CD8-positive, alpha-beta memory T cell (primary cell): ENCODE measurements around the gene CACNA1D. TPM values are rescaled to one million over a fixed set of nuclear protein-coding genes. Genes with fewer than 3 reads are reported as not detected.
A peak's percentile ranks its signal among the peaks of the same experiment; 100 is the strongest.

Experiments used
- CTCF ChIA-PET: fragments of 350-600 bp; sonication (Branson Sonifier 250); formaldehyde crosslinking; loops from one replicate; lab custom pipeline; 2021; ENCODE audit warnings: antibody characterized with exemption; lab: Charles Lee
- POLR2A ChIA-PET: fragments of 350-600 bp; sonication (Branson Sonifier 250); formaldehyde crosslinking; loops from one replicate; lab custom pipeline; 2021; ENCODE audit warnings: antibody characterized with exemption; lab: Charles Lee
- DNase-seq, 5 donors: peaks; one replicate each; pipeline versions ENCODE4 v3.0.0 to v3.0.0-alpha.2; 2020 to 2022; ENCODE audit warnings: mixed read lengths in 1 of 5
- H3K27ac ChIP-seq: one replicate; pipeline ENCODE4 v1.7.0; 2013; ENCODE audit warnings: low read depth, mild to moderate bottlenecking, low read length, moderate library complexity
- H3K27me3 ChIP-seq: 2 replicates; pipeline ENCODE4 v1.7.0; 2013; ENCODE audit warnings: low read length, mild to moderate bottlenecking; ENCODE audit not compliant: insufficient read depth, poor library complexity, severe bottlenecking
- H3K36me3 ChIP-seq: 2 replicates; pipeline ENCODE4 v1.7.0; 2013; ENCODE audit warnings: mild to moderate bottlenecking, low read length, moderate library complexity; ENCODE audit not compliant: insufficient read depth
- H3K4me1 ChIP-seq: 2 replicates; pipeline ENCODE4 v1.7.0; 2013; ENCODE audit warnings: mild to moderate bottlenecking, low read length, moderate library complexity; ENCODE audit not compliant: insufficient read depth
- H3K4me3 ChIP-seq: 2 replicates; pipeline ENCODE4 v1.7.0; 2013; ENCODE audit warnings: mild to moderate bottlenecking, low read length
- H3K9me3 ChIP-seq: 2 replicates; pipeline ENCODE4 v1.7.0; 2013; ENCODE audit warnings: mild to moderate bottlenecking, low read length
- H3K27ac Mint-ChIP-seq, 8 donors: one replicate each; pipeline ENCODE4 v1.8.0; 2020 to 2021; ENCODE audit warnings: mixed read lengths in 8 of 8, mild to moderate bottlenecking in 6 of 8, inconsistent platforms in 3 of 8, moderate library complexity in 3 of 8
- H3K27me3 Mint-ChIP-seq, 2 donors: one replicate each; pipeline ENCODE4 v1.8.0; 2020 to 2021; ENCODE audit warnings: mixed read lengths in 2 of 2, mild to moderate bottlenecking in 1 of 2, moderate library complexity in 1 of 2
- H3K36me3 Mint-ChIP-seq, 3 donors: one replicate each; pipeline ENCODE4 v1.8.0; 2020 to 2021; ENCODE audit warnings: mixed read lengths in 3 of 3, inconsistent platforms in 1 of 3, mild to moderate bottlenecking in 1 of 3
- H3K4me1 Mint-ChIP-seq, 3 donors: one replicate each; pipeline ENCODE4 v1.8.0; 2020 to 2021; ENCODE audit warnings: mixed read lengths in 3 of 3, inconsistent platforms in 1 of 3, mild to moderate bottlenecking in 1 of 3
- H3K4me3 Mint-ChIP-seq, 7 donors: one replicate each; pipeline ENCODE4 v1.8.0; 2020 to 2021; ENCODE audit warnings: mixed read lengths in 7 of 7, mild to moderate bottlenecking in 6 of 7, moderate library complexity in 4 of 7, inconsistent platforms in 2 of 7
- H3K9me3 Mint-ChIP-seq, 5 donors: one replicate each; pipeline ENCODE4 v1.8.0; 2020 to 2022; ENCODE audit warnings: mixed read lengths in 5 of 5, mild to moderate bottlenecking in 3 of 5, moderate library complexity in 2 of 5, inconsistent platforms in 1 of 5
- polyA plus RNA-seq: library from polyadenylated mRNA; unstranded; fragments of 300-500 nt; fragmentation: Illumina TruSeq; gene quantifications from one replicate; pipeline ENCODE4 v1.2.3, GENCODE V29; 2021
- total RNA-seq, 2 experiments: library from RNA; stranded (reverse); gene quantifications; one replicate each; pipeline ENCODE4 v1.2.3, GENCODE V29; 2021

Gene CACNA1D
- total and polyA plus RNA-seq, 3 experiments from 2014 or later, result 0.02 to 0.78 (median 0.26) TPM

- no peak for DNase-seq
- no peaks in the 10 kb centered on the region for H3K9me3 Mint-ChIP-seq
- no peaks in the 10 kb centered on the region for H3K4me1 ChIP-seq
- CTCF ChIA-PET, result no interaction called here
- H3K27ac ChIP-seq, result no peak overlapping the region
- H3K27ac Mint-ChIP-seq, result no peak overlapping the region
- H3K27me3 Mint-ChIP-seq, result peaks cover 7 to 53% of the 10 kb centered on the region in 2 donors
- no peaks in the 10 kb centered on the region for H3K36me3 Mint-ChIP-seq
- POLR2A ChIA-PET, result no interaction called here
- H3K4me3 Mint-ChIP-seq, result no peak overlapping the region
- no peak overlapping the region for H3K4me3 ChIP-seq
- H3K4me1 Mint-ChIP-seq, result no peaks in the 10 kb centered on the region
- H3K36me3 ChIP-seq, result no peaks in the 10 kb centered on the region
- no peaks in the 10 kb centered on the region for H3K27me3 ChIP-seq
- H3K9me3 ChIP-seq, result no peaks in the 10 kb centered on the region
Observed at GRCh38 chr3:53672981-53673380, 178.6 kb downstream of the CACNA1D start.

GRCh38 chr3:53673722-53674350 is 179.4 kb downstream of the CACNA1D start:
- H3K27ac Mint-ChIP-seq, result no peak overlapping the region
- POLR2A ChIA-PET, result no interaction called here
- CTCF ChIA-PET, result no interaction called here

GRCh38 chr3:53674582-53674981 is 180.2 kb downstream of the CACNA1D start:
- no peaks in the 10 kb centered on the region for H3K9me3 Mint-ChIP-seq
- no peak overlapping the region for H3K27ac Mint-ChIP-seq
- no peaks in the 10 kb centered on the region for H3K9me3 ChIP-seq
- no peaks in the 10 kb centered on the region for H3K4me1 Mint-ChIP-seq
- no peak overlapping the region for H3K4me3 Mint-ChIP-seq
- H3K36me3 ChIP-seq, result no peaks in the 10 kb centered on the region
- H3K4me1 ChIP-seq, result no peaks in the 10 kb centered on the region
- POLR2A ChIA-PET, result no interaction called here
- no peaks in the 10 kb centered on the region for H3K36me3 Mint-ChIP-seq
- peaks cover 10 to 50% of the 10 kb centered on the region in 2 donors for H3K27me3 Mint-ChIP-seq
- H3K27ac ChIP-seq, result no peak overlapping the region
- CTCF ChIA-PET, result no interaction called here
- DNase-seq, result no peak
- no peak overlapping the region for H3K4me3 ChIP-seq
- no peaks in the 10 kb centered on the region for H3K27me3 ChIP-seq

More at GRCh38 chr3:53673722-53674350, 179.4 kb downstream of the CACNA1D start:
- no peaks in the 10 kb centered on the region for H3K4me1 ChIP-seq
- H3K9me3 Mint-ChIP-seq, result no peaks in the 10 kb centered on the region
- H3K36me3 Mint-ChIP-seq, result no peaks in the 10 kb centered on the region
- no peaks in the 10 kb centered on the region for H3K9me3 ChIP-seq
- H3K36me3 ChIP-seq, result no peaks in the 10 kb centered on the region
- no peaks in the 10 kb centered on the region for H3K4me1 Mint-ChIP-seq
- no peaks in the 10 kb centered on the region for H3K27me3 ChIP-seq
- H3K27me3 Mint-ChIP-seq, result peaks cover 10 to 50% of the 10 kb centered on the region in 2 donors
- H3K27ac ChIP-seq, result no peak overlapping the region
- no peak overlapping the region for H3K4me3 Mint-ChIP-seq
- H3K4me3 ChIP-seq, result no peak overlapping the region
- no peak for DNase-seq

GRCh38 chr3:53675022-53675697 is 180.7 kb downstream of the CACNA1D start:
- Histone ChIP-seq H3K36me3 (no peaks in the 10 kb centered on the region), H3K4me1 (no peaks in the 10 kb centered on the region), H3K4me3 (no peak overlapping the region), H3K27me3 (no peaks in the 10 kb centered on the region), H3K27ac (no peak overlapping the region), H3K9me3 (no peaks in the 10 kb centered on the region)
- H3K4me1 Mint-ChIP-seq, result no peaks in the 10 kb centered on the region
- H3K36me3 Mint-ChIP-seq, result no peaks in the 10 kb centered on the region
- ChIA-PET CTCF (no interaction called here), POLR2A (no interaction called here)
- H3K27me3 Mint-ChIP-seq, result peaks cover 10 to 48% of the 10 kb centered on the region in 2 donors
- H3K27ac Mint-ChIP-seq, result peak overlapping the region in 1 of 8 donors; percentile 23
- DNase-seq, result no peak
- H3K4me3 Mint-ChIP-seq, result no peak overlapping the region
- no peaks in the 10 kb centered on the region for H3K9me3 Mint-ChIP-seq

GRCh38 chr3:53675942-53676341 is 181.5 kb downstream of the CACNA1D start:
- no peaks in the 10 kb centered on the region for H3K4me1 ChIP-seq
- ChIA-PET CTCF (no interaction called here), POLR2A (no interaction called here)
- peaks cover 16 to 53% of the 10 kb centered on the region in 2 donors for H3K27me3 Mint-ChIP-seq
- no peaks in the 10 kb centered on the region for H3K9me3 ChIP-seq
- H3K36me3 Mint-ChIP-seq, result no peaks in the 10 kb centered on the region
- H3K36me3 ChIP-seq, result no peaks in the 10 kb centered on the region
- no peaks in the 10 kb centered on the region for H3K4me1 Mint-ChIP-seq
- no peaks in the 10 kb centered on the region for H3K27me3 ChIP-seq
- DNase-seq, result no peak
- H3K27ac ChIP-seq, result no peak overlapping the region
- H3K4me3 Mint-ChIP-seq, result no peak overlapping the region
- H3K4me3 ChIP-seq, result no peak overlapping the region
- no peak overlapping the region for H3K27ac Mint-ChIP-seq
- no peaks in the 10 kb centered on the region for H3K9me3 Mint-ChIP-seq

GRCh38 chr3:53677413-53677812 is 183.0 kb downstream of the CACNA1D start:
- CTCF ChIA-PET, result no interaction called here

GRCh38 chr3:53680028-53680427 is 185.6 kb downstream of the CACNA1D start:
- no peaks in the 10 kb centered on the region for H3K36me3 ChIP-seq
- H3K27ac ChIP-seq, result no peak overlapping the region
- H3K27me3 ChIP-seq, result peaks cover 3% of the 10 kb centered on the region
- H3K9me3 ChIP-seq, result no peaks in the 10 kb centered on the region
- Mint-ChIP-seq H3K27ac (no peak overlapping the region), H3K36me3 (no peaks in the 10 kb centered on the region), H3K27me3 (peaks cover 23 to 53% of the 10 kb centered on the region in 2 donors), H3K9me3 (no peaks in the 10 kb centered on the region), H3K4me1 (no peaks in the 10 kb centered on the region), H3K4me3 (no peak overlapping the region)
- ChIA-PET POLR2A (no interaction called here), CTCF (interaction anchor here (1.6 kb wide), 1 partner anchor 10 kb away, joined by 3 read pairs; no protein-coding TSS in a partner anchor)
- H3K4me3 ChIP-seq, result no peak overlapping the region
- no peak for DNase-seq
- no peaks in the 10 kb centered on the region for H3K4me1 ChIP-seq

More at GRCh38 chr3:53677413-53677812, 183.0 kb downstream of the CACNA1D start:
- POLR2A ChIA-PET, result no interaction called here
- H3K4me1 ChIP-seq, result no peaks in the 10 kb centered on the region
- H3K9me3 Mint-ChIP-seq, result no peaks in the 10 kb centered on the region
- no peaks in the 10 kb centered on the region for H3K9me3 ChIP-seq
- H3K4me1 Mint-ChIP-seq, result no peaks in the 10 kb centered on the region
- H3K27ac Mint-ChIP-seq, result no peak overlapping the region
- no peak overlapping the region for H3K27ac ChIP-seq
- no peaks in the 10 kb centered on the region for H3K27me3 ChIP-seq
- no peaks in the 10 kb centered on the region for H3K36me3 Mint-ChIP-seq
- H3K4me3 ChIP-seq, result no peak overlapping the region
- H3K4me3 Mint-ChIP-seq, result no peak overlapping the region
- peaks cover 22 to 58% of the 10 kb centered on the region in 2 donors for H3K27me3 Mint-ChIP-seq
- H3K36me3 ChIP-seq, result no peaks in the 10 kb centered on the region
- DNase-seq, result no peak

- Histone ChIP-seq H3K27ac (no peak overlapping the region), H3K4me1 (no peaks in the 10 kb centered on the region), H3K4me3 (no peak overlapping the region), H3K27me3 (peaks cover 3% of the 10 kb centered on the region), H3K36me3 (no peaks in the 10 kb centered on the region), H3K9me3 (no peaks in the 10 kb centered on the region)
- ChIA-PET CTCF (no interaction called here), POLR2A (no interaction called here)
- Mint-ChIP-seq H3K4me3 (no peak overlapping the region), H3K9me3 (no peaks in the 10 kb centered on the region), H3K4me1 (no peaks in the 10 kb centered on the region), H3K27me3 (peaks cover 22 to 40% of the 10 kb centered on the region in 2 donors), H3K27ac (no peak overlapping the region), H3K36me3 (no peaks in the 10 kb centered on the region)
- no peak for DNase-seq
Observed at GRCh38 chr3:53682807-53683206, 188.4 kb downstream of the CACNA1D start.
